IPS-18c (cell line): ENCODE results near the gene AGPAT3.

ENCODE experiments used
- H3K4me3 ChIP-seq: 2 replicates; pipeline ENCODE4 v1.7.0; 2013; ENCODE audit warnings: low read depth, mild to moderate bottlenecking, low read length, moderate library complexity; ENCODE audit not compliant: insufficient read depth
- H3K9me3 ChIP-seq: one replicate; pipeline ENCODE4 v1.6.1; 2013; ENCODE audit warnings: mild to moderate bottlenecking, low read length, moderate library complexity; ENCODE audit not compliant: control insufficient read depth, insufficient read depth

Gene AGPAT3

DNA sequence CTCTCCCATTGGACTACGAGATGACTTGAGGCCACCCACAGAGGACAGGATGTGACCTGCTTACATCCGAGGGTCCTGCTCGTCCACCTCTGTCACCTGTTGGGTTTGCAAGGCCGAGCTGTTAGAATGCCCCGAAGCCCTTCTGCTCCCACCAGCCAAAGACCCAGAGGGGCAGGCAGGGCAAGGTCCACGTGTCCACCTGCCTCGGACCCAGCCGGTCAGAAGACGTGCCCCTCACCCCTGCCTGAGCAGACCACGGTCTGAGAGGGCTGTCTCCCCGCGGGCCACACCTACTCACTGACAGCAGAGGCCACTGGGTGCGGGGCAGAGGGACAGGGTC is 116.8 kb downstream of the AGPAT3 start:
- Histone ChIP-seq H3K4me3 (no peak overlapping the region), H3K9me3 (no peaks in the 10 kb centered on the region)

GRCh38 chr21:43982489-43983078 is 117.6 kb downstream of the AGPAT3 start:
- H3K9me3 ChIP-seq: no peaks in the 10 kb centered on the region

DNA sequence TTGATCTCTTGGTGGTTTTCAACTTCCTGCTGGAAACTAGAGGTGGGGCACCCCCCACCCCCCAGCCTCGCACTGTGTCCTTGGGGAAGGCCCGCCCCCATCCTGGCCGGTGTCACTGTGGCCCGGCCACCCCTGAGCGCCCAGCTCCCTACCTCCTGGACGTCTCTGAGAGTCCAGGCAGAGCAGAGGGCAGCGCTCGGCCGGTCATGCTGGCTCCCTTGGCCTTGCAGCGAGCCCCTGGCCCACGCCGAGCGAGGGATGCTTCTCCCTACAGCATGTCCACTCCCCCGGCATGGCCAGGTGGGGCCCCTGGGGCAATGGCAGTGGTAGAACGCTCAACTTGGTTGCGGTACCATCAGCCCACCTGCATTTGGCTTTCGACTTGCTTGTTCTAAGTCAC is 118.4 kb downstream of the AGPAT3 start:
- Histone ChIP-seq H3K4me3 (no peak overlapping the region), H3K9me3 (no peaks in the 10 kb centered on the region)

More at GRCh38 chr21:43982489-43983078, 117.6 kb downstream of the AGPAT3 start:
- no peak overlapping the region for H3K4me3 ChIP-seq

DNA sequence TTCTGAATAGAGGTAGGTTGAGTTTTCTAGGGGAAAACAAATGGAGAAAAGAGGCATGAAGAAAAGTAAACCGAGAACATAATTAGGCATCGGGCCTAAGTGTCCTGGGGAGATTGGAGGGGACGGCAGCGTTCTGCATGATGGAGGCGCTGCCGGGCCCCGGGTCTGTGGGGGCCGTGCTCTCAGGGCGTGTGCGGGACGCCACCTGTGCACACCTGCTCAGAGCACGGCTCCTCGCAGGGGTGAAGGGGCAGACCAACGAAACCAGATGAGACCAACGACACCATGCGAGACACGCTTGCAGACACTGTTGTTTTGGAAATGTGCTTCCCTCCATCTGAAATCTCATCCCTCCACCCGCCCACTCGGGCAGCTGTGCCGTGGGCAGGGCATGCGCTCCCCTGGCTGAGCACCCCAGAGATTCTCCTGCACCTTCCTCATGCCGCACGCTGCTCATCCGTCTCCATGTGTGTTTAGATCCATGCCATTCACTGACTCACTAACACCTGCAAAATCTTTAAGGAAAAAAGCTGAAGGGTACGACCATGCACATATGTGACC is 118.9 kb downstream of the AGPAT3 start:
- no peak overlapping the region for H3K4me3 ChIP-seq

DNA sequence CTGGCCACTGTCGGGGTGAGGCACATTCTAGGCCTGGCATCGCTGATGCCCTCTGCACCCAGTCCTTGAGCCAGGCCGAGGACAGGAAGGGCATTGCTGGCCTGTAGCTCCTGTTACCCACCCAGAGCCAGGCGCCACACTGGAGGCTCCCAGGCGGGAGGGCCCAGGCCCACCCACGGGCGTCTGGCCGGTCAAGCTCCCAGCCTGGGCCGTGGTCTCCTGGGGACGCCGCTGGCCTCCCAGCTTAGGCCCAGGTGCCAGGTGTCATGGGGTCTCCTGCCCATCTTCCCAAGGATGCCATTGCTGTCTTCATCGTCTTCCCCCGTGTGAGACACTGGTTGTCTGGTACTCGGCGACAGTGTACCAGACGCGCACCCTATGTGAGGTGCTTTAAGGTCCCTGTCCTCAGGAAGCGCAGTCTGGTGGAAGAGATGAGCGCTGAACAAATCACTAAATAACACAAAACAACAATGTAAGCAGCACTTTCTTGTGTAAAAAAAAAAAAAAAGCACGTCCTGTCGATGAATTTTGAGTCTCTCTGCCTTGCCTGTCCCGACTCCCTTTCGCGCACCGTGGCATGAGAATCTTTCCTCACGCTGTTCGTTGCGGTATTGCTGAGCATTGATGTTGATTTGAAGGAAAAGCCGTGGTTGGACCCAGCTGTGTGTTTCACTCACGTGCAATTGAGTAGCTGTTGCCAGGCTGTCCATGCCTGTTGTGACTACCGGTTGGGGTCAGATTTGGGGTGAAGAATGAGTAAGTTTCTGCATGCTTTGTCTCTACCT is 120.1 kb downstream of the AGPAT3 start:
- H3K4me3 ChIP-seq: no peak overlapping the region; the same call in 1 of the 2 replicates
- no peaks in the 10 kb centered on the region for H3K9me3 ChIP-seq

More for the DNA sequence above, 118.9 kb downstream of the AGPAT3 start:
- no peaks in the 10 kb centered on the region for H3K9me3 ChIP-seq

DNA sequence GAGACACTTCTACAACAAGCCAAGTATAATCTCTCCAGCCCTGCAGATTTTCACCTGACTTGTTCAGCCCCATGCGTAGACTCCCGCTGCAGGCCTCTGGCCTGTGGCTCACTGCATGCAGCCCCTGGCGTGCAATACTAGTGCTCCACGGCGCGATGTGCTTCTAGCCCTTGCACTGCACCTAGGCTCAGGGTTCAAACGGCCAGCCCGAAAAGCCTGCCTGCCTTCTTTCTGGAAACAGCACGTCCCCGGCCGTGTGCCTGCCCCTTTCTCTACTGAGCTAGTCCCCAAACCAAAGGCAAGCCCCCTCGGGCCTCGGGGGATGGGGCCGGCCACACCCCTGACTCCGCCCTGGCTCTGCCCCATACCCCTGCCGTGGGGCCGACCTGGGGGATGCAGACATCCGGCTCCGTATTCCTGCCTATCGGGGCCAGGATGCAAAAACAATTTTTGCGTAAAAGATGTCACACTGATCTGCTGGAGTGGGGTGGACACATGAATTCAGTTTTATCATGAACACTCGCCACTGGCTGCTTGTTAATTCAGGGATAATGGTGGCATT is 120.7 kb downstream of the AGPAT3 start:
- Histone ChIP-seq H3K9me3 (no peaks in the 10 kb centered on the region), H3K4me3 (no peak overlapping the region; the same call in 1 of the 2 replicates)

- Histone ChIP-seq H3K9me3 (no peaks in the 10 kb centered on the region), H3K4me3 (no peak overlapping the region)
Observed at GRCh38 chr21:43986544-43987451, 121.8 kb downstream of the AGPAT3 start.

GRCh38 chr21:43987509-43987908 is 122.5 kb downstream of the AGPAT3 start:
- Histone ChIP-seq H3K4me3 (no peak overlapping the region), H3K9me3 (no peaks in the 10 kb centered on the region)

GRCh38 chr21:43988016-43988415 is 123.0 kb downstream of the AGPAT3 start:
- Histone ChIP-seq H3K9me3 (no peaks in the 10 kb centered on the region), H3K4me3 (no peak overlapping the region)

GRCh38 chr21:43988506-43989230 is 123.6 kb downstream of the AGPAT3 start:
- Histone ChIP-seq H3K9me3 (no peaks in the 10 kb centered on the region), H3K4me3 (no peak overlapping the region)

GRCh38 chr21:43989401-43989800 is 124.4 kb downstream of the AGPAT3 start:
- Histone ChIP-seq H3K4me3 (no peak overlapping the region), H3K9me3 (no peaks in the 10 kb centered on the region)

GRCh38 chr21:43991447-43991991 is 126.5 kb downstream of the AGPAT3 start:
- no peak overlapping the region for H3K4me3 ChIP-seq
- no peaks in the 10 kb centered on the region for H3K9me3 ChIP-seq

GRCh38 chr21:43992121-43992520 is 127.1 kb downstream of the AGPAT3 start:
- Histone ChIP-seq H3K4me3 (no peak overlapping the region), H3K9me3 (no peaks in the 10 kb centered on the region)

DNA sequence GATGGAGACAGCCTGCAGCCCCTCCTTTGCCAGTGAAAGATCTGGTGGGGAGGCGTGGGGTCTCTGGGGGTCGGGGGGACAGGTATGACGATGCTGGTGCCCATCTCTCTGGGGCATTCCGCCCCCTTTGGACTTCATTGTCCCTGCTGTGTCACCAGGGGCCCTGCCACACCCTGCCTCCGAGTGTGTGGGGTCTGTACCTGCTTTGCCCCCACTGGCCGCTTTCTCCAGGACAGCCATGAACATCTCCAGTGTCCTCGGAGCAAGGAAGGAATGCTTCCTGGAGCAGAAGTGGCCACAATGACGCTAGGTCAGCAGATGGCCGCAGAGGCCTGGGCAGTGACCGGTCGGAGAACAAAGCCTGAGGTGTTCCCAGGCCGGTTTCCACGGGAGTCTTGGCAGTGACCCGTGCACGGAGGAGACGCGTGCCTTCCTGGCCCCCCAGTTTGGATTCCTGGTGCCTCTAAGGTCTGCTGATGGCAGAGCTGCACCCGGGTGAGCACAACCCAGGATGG is 128.5 kb downstream of the AGPAT3 start:
- Histone ChIP-seq H3K9me3 (no peaks in the 10 kb centered on the region), H3K4me3 (no peak overlapping the region)

- H3K9me3 ChIP-seq: no peaks in the 10 kb centered on the region
- no peak overlapping the region for H3K4me3 ChIP-seq
Observed at GRCh38 chr21:43994085-43994484, 129.1 kb downstream of the AGPAT3 start.

GRCh38 chr21:43994646-43995045 is 129.6 kb downstream of the AGPAT3 start:
- Histone ChIP-seq H3K9me3 (no peaks in the 10 kb centered on the region), H3K4me3 (no peak overlapping the region)
